ENCODE data around the gene CRMP1.

GRCh38 chr4:5781691-5782090 lies 111.2 kb downstream of the CRMP1 start:
- TF ChIP-seq TEAD4 (CRISPR knock-in tag; IDR thresholded peaks at IDR 0.05) (no peak), MYBL2 (CRISPR knock-in tag; IDR thresholded peaks at IDR 0.05) (no peak), ZNF281 (CRISPR knock-in tag; IDR thresholded peaks at IDR 0.05) (no peak), ZNF121 (CRISPR knock-in tag; IDR thresholded peaks at IDR 0.05) (no peak), NFYB (CRISPR knock-in tag; conservative IDR thresholded peaks at IDR 0.05; ENCODE audit: low read depth) (no peak), ZNF671 (CRISPR knock-in tag; IDR thresholded peaks at IDR 0.05) (no peak)
- TF ChIP-seq, protein P1, sequence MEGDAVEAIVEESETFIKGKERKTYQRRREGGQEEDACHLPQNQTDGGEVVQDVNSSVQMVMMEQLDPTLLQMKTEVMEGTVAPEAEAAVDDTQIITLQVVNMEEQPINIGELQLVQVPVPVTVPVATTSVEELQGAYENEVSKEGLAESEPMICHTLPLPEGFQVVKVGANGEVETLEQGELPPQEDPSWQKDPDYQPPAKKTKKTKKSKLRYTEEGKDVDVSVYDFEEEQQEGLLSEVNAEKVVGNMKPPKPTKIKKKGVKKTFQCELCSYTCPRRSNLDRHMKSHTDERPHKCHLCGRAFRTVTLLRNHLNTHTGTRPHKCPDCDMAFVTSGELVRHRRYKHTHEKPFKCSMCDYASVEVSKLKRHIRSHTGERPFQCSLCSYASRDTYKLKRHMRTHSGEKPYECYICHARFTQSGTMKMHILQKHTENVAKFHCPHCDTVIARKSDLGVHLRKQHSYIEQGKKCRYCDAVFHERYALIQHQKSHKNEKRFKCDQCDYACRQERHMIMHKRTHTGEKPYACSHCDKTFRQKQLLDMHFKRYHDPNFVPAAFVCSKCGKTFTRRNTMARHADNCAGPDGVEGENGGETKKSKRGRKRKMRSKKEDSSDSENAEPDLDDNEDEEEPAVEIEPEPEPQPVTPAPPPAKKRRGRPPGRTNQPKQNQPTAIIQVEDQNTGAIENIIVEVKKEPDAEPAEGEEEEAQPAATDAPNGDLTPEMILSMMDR (IDR thresholded peaks at IDR 0.05) = no peak
- TF ChIP-seq, protein P2, sequence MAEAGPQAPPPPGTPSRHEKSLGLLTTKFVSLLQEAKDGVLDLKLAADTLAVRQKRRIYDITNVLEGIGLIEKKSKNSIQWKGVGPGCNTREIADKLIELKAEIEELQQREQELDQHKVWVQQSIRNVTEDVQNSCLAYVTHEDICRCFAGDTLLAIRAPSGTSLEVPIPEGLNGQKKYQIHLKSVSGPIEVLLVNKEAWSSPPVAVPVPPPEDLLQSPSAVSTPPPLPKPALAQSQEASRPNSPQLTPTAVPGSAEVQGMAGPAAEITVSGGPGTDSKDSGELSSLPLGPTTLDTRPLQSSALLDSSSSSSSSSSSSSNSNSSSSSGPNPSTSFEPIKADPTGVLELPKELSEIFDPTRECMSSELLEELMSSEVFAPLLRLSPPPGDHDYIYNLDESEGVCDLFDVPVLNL (CRISPR knock-in tag; IDR thresholded peaks at IDR 0.05; ENCODE audit: borderline replicate concordance, low read depth) = no peak
- TF ChIP-seq, protein P3, sequence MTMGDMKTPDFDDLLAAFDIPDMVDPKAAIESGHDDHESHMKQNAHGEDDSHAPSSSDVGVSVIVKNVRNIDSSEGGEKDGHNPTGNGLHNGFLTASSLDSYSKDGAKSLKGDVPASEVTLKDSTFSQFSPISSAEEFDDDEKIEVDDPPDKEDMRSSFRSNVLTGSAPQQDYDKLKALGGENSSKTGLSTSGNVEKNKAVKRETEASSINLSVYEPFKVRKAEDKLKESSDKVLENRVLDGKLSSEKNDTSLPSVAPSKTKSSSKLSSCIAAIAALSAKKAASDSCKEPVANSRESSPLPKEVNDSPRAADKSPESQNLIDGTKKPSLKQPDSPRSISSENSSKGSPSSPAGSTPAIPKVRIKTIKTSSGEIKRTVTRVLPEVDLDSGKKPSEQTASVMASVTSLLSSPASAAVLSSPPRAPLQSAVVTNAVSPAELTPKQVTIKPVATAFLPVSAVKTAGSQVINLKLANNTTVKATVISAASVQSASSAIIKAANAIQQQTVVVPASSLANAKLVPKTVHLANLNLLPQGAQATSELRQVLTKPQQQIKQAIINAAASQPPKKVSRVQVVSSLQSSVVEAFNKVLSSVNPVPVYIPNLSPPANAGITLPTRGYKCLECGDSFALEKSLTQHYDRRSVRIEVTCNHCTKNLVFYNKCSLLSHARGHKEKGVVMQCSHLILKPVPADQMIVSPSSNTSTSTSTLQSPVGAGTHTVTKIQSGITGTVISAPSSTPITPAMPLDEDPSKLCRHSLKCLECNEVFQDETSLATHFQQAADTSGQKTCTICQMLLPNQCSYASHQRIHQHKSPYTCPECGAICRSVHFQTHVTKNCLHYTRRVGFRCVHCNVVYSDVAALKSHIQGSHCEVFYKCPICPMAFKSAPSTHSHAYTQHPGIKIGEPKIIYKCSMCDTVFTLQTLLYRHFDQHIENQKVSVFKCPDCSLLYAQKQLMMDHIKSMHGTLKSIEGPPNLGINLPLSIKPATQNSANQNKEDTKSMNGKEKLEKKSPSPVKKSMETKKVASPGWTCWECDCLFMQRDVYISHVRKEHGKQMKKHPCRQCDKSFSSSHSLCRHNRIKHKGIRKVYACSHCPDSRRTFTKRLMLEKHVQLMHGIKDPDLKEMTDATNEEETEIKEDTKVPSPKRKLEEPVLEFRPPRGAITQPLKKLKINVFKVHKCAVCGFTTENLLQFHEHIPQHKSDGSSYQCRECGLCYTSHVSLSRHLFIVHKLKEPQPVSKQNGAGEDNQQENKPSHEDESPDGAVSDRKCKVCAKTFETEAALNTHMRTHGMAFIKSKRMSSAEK (CRISPR knock-in tag; IDR thresholded peaks at IDR 0.05; ENCODE audit: borderline replicate concordance) = no peak

Data from WTC11 (cell line).